ENCODE data around the gene ANKRA2. TPM values are rescaled to one million over a fixed set of nuclear protein-coding genes. Genes with fewer than 3 reads are reported as not detected.

Gene ANKRA2
- total and polyA plus RNA-seq, 9 of the 15 experiments (the other 6 are each of a cell fraction or from before 2014, with no cell fraction given), result 7.9 to 28.7 (median 12.8) TPM

DNA sequence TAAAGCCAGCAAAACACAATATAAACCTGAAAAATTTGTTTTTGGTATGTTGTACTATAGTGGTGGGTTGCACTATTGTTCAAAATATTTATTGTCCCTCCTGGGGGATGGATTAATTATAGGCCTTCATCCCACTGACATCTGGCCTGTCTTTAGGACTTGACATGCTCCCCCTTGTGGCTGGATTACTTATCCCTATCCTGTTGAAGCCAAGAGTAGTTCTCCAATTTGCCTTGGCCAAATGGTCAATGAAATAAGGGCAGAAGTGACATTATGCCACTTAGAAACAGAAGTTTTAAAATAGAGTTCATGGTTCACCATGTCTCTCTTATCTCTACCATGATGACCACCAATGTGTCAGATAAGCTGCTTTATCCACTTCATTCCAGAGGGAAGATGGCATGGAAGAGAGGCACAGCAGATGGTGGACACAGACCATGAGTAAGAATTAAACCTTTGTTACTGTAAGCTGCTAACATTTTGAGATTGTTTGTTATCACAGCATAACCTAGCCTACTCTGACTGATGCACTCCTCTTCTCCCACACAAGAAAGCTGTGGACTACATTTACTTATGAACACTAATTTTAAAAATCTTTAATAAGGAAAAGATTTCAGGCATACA lies 31.4 kb upstream of the ANKRA2 start:
- peak; percentile 65 for FAIRE-seq
- no peak overlapping the region for H3K4me2 ChIP-seq (ENCODE audit: insufficient read depth, low read length)
- no TSS peak for BruUV-seq (replicated peaks)
- no peaks in the 10 kb centered on the region for H3K9me3 ChIP-seq (replicated peaks; ENCODE audit: control insufficient read depth, insufficient read depth, low read depth, low read length)
- no peaks in the 10 kb centered on the region for H3K27me3 ChIP-seq (ENCODE audit: control insufficient read depth in 2 of 2, insufficient read depth in 2 of 2, low read length in 2 of 2)
- H4K20me1 ChIP-seq (replicated peaks; ENCODE audit: control insufficient read depth, insufficient read depth, low read length), result no peaks in the 10 kb centered on the region
- no peak overlapping the region for H3K9ac ChIP-seq (ENCODE audit: insufficient read depth in 1 of 2, low read depth in 2 of 2, low read length in 2 of 2)
- H3K9me1 ChIP-seq (ENCODE audit: control insufficient read depth, insufficient read depth, low read length), result no peaks in the 10 kb centered on the region
- no peaks in the 10 kb centered on the region for H3K36me3 ChIP-seq (ENCODE audit: control insufficient read depth, insufficient read depth, low read length)
- ChIA-PET CTCF (ENCODE audit: low intra/inter-chr PET ratio) (interaction anchor here (1.2 kb wide), 1 partner anchor 77 kb away, joined by 4 read pairs; no protein-coding TSS in a partner anchor), POLR2A (no interaction called here)
- no peaks in the 10 kb centered on the region for H3K79me2 ChIP-seq (ENCODE audit: control insufficient read depth, insufficient read depth, low read length)
- in situ Hi-C loops (cut with MboI), result no loop called here
- no peak overlapping the region for H2AFZ ChIP-seq (ENCODE audit: low read depth, low read length)
- no peak overlapping the region for H3K27ac ChIP-seq (ENCODE audit: extremely low read depth, low read depth, low read length)
- intact Hi-C loops (cut with micrococcal nuclease), result no loop called here
- DNase-seq (ENCODE audit: extremely low read depth in 1 of 4, low spot score in 3 of 4), result peak; percentile 23 to 59 (median 26)
- no peaks in the 10 kb centered on the region for H3K4me1 ChIP-seq (replicated peaks in 1 of 2; ENCODE audit: control insufficient read depth in 2 of 2, insufficient read depth in 2 of 2, low read length in 2 of 2)
- peak; percentile 81 for ATAC-seq
- H3K4me3 ChIP-seq, result no peak overlapping the region
- TF ChIP-seq, protein P1, sequence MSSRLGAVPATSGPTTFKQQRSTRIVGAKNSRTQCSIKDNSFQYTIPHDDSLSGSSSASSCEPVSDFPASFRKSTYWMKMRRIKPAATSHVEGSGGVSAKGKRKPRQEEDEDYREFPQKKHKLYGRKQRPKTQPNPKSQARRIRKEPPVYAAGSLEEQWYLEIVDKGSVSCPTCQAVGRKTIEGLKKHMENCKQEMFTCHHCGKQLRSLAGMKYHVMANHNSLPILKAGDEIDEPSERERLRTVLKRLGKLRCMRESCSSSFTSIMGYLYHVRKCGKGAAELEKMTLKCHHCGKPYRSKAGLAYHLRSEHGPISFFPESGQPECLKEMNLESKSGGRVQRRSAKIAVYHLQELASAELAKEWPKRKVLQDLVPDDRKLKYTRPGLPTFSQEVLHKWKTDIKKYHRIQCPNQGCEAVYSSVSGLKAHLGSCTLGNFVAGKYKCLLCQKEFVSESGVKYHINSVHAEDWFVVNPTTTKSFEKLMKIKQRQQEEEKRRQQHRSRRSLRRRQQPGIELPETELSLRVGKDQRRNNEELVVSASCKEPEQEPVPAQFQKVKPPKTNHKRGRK (tag; IDR thresholded peaks at IDR 0.05), result no peak
- TF ChIP-seq, protein P2, sequence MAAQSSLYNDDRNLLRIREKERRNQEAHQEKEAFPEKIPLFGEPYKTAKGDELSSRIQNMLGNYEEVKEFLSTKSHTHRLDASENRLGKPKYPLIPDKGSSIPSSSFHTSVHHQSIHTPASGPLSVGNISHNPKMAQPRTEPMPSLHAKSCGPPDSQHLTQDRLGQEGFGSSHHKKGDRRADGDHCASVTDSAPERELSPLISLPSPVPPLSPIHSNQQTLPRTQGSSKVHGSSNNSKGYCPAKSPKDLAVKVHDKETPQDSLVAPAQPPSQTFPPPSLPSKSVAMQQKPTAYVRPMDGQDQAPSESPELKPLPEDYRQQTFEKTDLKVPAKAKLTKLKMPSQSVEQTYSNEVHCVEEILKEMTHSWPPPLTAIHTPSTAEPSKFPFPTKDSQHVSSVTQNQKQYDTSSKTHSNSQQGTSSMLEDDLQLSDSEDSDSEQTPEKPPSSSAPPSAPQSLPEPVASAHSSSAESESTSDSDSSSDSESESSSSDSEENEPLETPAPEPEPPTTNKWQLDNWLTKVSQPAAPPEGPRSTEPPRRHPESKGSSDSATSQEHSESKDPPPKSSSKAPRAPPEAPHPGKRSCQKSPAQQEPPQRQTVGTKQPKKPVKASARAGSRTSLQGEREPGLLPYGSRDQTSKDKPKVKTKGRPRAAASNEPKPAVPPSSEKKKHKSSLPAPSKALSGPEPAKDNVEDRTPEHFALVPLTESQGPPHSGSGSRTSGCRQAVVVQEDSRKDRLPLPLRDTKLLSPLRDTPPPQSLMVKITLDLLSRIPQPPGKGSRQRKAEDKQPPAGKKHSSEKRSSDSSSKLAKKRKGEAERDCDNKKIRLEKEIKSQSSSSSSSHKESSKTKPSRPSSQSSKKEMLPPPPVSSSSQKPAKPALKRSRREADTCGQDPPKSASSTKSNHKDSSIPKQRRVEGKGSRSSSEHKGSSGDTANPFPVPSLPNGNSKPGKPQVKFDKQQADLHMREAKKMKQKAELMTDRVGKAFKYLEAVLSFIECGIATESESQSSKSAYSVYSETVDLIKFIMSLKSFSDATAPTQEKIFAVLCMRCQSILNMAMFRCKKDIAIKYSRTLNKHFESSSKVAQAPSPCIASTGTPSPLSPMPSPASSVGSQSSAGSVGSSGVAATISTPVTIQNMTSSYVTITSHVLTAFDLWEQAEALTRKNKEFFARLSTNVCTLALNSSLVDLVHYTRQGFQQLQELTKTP (IDR thresholded peaks at IDR 0.05; ENCODE audit: low read depth in 1 of 2, partially characterized antibody in 2 of 2), result no peak
- no peak for TF ChIP-seq TCF7 (IDR thresholded peaks at IDR 0.05; ENCODE audit: borderline replicate concordance)
- no peak for TF ChIP-seq EZH2 (IDR thresholded peaks at IDR 0.05; ENCODE audit: borderline replicate concordance, low read depth, low read length)
- TF ChIP-seq RBM14 (IDR thresholded peaks at IDR 0.05; ENCODE audit: borderline replicate concordance, insufficient read depth, low read depth, low read length), result no peak
- TF ChIP-seq, protein P3, sequence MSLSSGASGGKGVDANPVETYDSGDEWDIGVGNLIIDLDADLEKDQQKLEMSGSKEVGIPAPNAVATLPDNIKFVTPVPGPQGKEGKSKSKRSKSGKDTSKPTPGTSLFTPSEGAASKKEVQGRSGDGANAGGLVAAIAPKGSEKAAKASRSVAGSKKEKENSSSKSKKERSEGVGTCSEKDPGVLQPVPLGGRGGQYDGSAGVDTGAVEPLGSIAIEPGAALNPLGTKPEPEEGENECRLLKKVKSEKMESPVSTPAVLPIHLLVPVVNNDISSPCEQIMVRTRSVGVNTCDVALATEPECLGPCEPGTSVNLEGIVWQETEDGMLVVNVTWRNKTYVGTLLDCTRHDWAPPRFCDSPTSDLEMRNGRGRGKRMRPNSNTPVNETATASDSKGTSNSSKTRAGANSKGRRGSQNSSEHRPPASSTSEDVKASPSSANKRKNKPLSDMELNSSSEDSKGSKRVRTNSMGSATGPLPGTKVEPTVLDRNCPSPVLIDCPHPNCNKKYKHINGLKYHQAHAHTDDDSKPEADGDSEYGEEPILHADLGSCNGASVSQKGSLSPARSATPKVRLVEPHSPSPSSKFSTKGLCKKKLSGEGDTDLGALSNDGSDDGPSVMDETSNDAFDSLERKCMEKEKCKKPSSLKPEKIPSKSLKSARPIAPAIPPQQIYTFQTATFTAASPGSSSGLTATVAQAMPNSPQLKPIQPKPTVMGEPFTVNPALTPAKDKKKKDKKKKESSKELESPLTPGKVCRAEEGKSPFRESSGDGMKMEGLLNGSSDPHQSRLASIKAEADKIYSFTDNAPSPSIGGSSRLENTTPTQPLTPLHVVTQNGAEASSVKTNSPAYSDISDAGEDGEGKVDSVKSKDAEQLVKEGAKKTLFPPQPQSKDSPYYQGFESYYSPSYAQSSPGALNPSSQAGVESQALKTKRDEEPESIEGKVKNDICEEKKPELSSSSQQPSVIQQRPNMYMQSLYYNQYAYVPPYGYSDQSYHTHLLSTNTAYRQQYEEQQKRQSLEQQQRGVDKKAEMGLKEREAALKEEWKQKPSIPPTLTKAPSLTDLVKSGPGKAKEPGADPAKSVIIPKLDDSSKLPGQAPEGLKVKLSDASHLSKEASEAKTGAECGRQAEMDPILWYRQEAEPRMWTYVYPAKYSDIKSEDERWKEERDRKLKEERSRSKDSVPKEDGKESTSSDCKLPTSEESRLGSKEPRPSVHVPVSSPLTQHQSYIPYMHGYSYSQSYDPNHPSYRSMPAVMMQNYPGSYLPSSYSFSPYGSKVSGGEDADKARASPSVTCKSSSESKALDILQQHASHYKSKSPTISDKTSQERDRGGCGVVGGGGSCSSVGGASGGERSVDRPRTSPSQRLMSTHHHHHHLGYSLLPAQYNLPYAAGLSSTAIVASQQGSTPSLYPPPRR (CRISPR knock-in tag; IDR thresholded peaks at IDR 0.05; ENCODE audit: borderline replicate concordance), result no peak
- 0 out of 2 replicates have a peak, but pooled peaks have one; percentile 25 for TF ChIP-seq EHMT2 (IDR thresholded peaks at IDR 0.05)
- TF ChIP-seq, protein P4, sequence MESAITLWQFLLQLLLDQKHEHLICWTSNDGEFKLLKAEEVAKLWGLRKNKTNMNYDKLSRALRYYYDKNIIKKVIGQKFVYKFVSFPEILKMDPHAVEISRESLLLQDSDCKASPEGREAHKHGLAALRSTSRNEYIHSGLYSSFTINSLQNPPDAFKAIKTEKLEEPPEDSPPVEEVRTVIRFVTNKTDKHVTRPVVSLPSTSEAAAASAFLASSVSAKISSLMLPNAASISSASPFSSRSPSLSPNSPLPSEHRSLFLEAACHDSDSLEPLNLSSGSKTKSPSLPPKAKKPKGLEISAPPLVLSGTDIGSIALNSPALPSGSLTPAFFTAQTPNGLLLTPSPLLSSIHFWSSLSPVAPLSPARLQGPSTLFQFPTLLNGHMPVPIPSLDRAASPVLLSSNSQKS (CRISPR knock-in tag; IDR thresholded peaks at IDR 0.05), result no peak
- TF ChIP-seq ZBED1 (IDR thresholded peaks at IDR 0.05), result no peak
- TF ChIP-seq FOXK2 (conservative IDR thresholded peaks at IDR 0.05 in 1 of 2, IDR thresholded peaks at IDR 0.05 in 1 of 2; ENCODE audit: low read depth in 2 of 2), result no peak
